H1 (cell line): ENCODE data around the gene GCK. TPM values are rescaled to one million over a fixed set of nuclear protein-coding genes. Genes with fewer than 3 reads are reported as not detected.

Source experiments
- CTCF ChIA-PET: fragments of 300-600 bp; sonication (Branson Sonifier 250); formaldehyde crosslinking; loops from one replicate; lab custom pipeline; 2021; ENCODE audit not compliant: partially characterized antibody; lab: Charles Lee
- POLR2A ChIA-PET: fragments of 300-600 bp; sonication (Branson Sonifier 250); formaldehyde crosslinking; loops from one replicate; lab custom pipeline; 2021; ENCODE audit warnings: inconsistent platforms; ENCODE audit not compliant: partially characterized antibody; lab: Charles Lee
- DNase-seq, 2 experiments: peaks; one replicate each; pipeline versions ENCODE4 v3.0.0 to v3.0.0-alpha.2; 2010 to 2022; ENCODE audit warnings: low spot score in 2 of 2, low read depth in 1 of 2, mixed read lengths in 1 of 2
- FAIRE-seq: peaks from 2 replicates; lab custom pipeline; 2011; peaks lifted over from hg19 to GRCh38; lab: Jason Lieb, UNC
- H2AFZ ChIP-seq: 2 replicates; pipeline ENCODE4 v1.8.1; 2012; ENCODE audit warnings: low read length, inconsistent platforms
- H2AK5ac ChIP-seq: 2 replicates; pipeline ENCODE4 v1.6.1; 2013; ENCODE audit warnings: low read depth, low read length
- H2BK120ac ChIP-seq: replicated peaks from 2 replicates; pipeline ENCODE3; 2013; ENCODE audit warnings: low read depth, low read length, inconsistent platforms
- H2BK12ac ChIP-seq: 2 replicates; pipeline ENCODE4 v1.6.1; 2013; ENCODE audit warnings: low read depth, low read length
- H2BK15ac ChIP-seq: 2 replicates; pipeline ENCODE4 v1.6.1; 2013; ENCODE audit warnings: low read length
- H2BK20ac ChIP-seq: 2 replicates; pipeline ENCODE4 v1.6.1; 2013; ENCODE audit warnings: low read length
- H2BK5ac ChIP-seq: 2 replicates; pipeline ENCODE4 v1.6.1; 2013; ENCODE audit warnings: low read depth, low read length
- H3K14ac ChIP-seq: 2 replicates; pipeline ENCODE4 v1.6.1; 2013; ENCODE audit warnings: inconsistent platforms; ENCODE audit not compliant: insufficient read length
- H3K18ac ChIP-seq: 2 replicates; pipeline ENCODE4 v1.6.1; 2013; ENCODE audit warnings: low read length; ENCODE audit errors: extremely low read depth
- H3K23ac ChIP-seq: 2 replicates; pipeline ENCODE4 v1.6.1; 2013; ENCODE audit warnings: inconsistent platforms; ENCODE audit not compliant: insufficient read length
- H3K23me2 ChIP-seq: 2 replicates; pipeline ENCODE4 v1.6.1; 2013; ENCODE audit warnings: low read depth, low read length
- H3K27ac ChIP-seq: 2 replicates; pipeline ENCODE4 v1.6.1; 2011; ENCODE audit warnings: low read depth, low read length, inconsistent platforms
- H3K27me3 ChIP-seq, 4 experiments: replicated peaks in 1 of 4; 1 replicate in 1 of 4; 2 replicates in 3 of 4; pipeline versions ENCODE4 v1.6.1 to v1.8.1; 2011 to 2013; ENCODE audit warnings: low read length in 3 of 4, mild to moderate bottlenecking in 3 of 4, inconsistent platforms in 2 of 4, mixed read lengths in 2 of 4, moderate library complexity in 1 of 4; ENCODE audit not compliant: control insufficient read depth in 3 of 4, insufficient read depth in 3 of 4; ENCODE audit errors: extremely low read depth in 1 of 4
- H3K36me3 ChIP-seq, 4 experiments: 2 replicates each; pipeline versions ENCODE4 v1.6.1 to v1.8.1; 2011 to 2013; ENCODE audit warnings: mild to moderate bottlenecking in 4 of 4, low read length in 3 of 4, moderate library complexity in 2 of 4, control low read depth in 1 of 4, inconsistent platforms in 1 of 4; ENCODE audit not compliant: insufficient read depth in 4 of 4, control insufficient read depth in 2 of 4
- H3K4ac ChIP-seq: replicated peaks from 2 replicates; pipeline ENCODE3; 2013; ENCODE audit warnings: low read length, low read depth, mixed read lengths, inconsistent platforms; ENCODE audit not compliant: insufficient read length
- H3K4me1 ChIP-seq, 4 experiments: replicated peaks in 1 of 4; 1 replicate in 1 of 4; 2 replicates in 3 of 4; pipeline versions ENCODE4 v1.6.1 to v1.8.1; 2011 to 2013; ENCODE audit warnings: low read length in 3 of 4, inconsistent platforms in 2 of 4, mixed read lengths in 1 of 4; ENCODE audit not compliant: insufficient read depth in 4 of 4, control insufficient read depth in 3 of 4
- H3K4me2 ChIP-seq, 2 experiments: 2 replicates each; pipeline versions ENCODE4 v1.6.1 to v1.8.1; 2011 to 2013; ENCODE audit warnings: low read depth in 2 of 2, low read length in 2 of 2, control low read depth in 1 of 2, inconsistent platforms in 1 of 2, mild to moderate bottlenecking in 1 of 2; ENCODE audit not compliant: insufficient read depth in 1 of 2
- H3K4me3 ChIP-seq, 4 experiments: fragments of 200-600, 300-600 bp in 1 of 4; sonication (generic), shearing (Covaris generic), sonication (Bioruptor Twin) in 1 of 4; 2 replicates each; pipeline versions ENCODE4 v1.5.1 to v1.8.1; 2011 to 2016; ENCODE audit warnings: low read length in 4 of 4, low read depth in 3 of 4, control low read depth in 2 of 4, inconsistent platforms in 2 of 4, mild to moderate bottlenecking in 2 of 4, mixed read lengths in 1 of 4, moderate library complexity in 1 of 4; ENCODE audit not compliant: insufficient read depth in 2 of 4; ENCODE audit errors: extremely low read depth in 1 of 4
- H3K56ac ChIP-seq: replicated peaks from 2 replicates; pipeline ENCODE3; 2013; ENCODE audit warnings: low read depth, mild to moderate bottlenecking, mixed read lengths, low read length, inconsistent platforms; ENCODE audit not compliant: insufficient read length
- H3K79me1 ChIP-seq: 2 replicates; pipeline ENCODE4 v1.6.1; 2013; ENCODE audit warnings: low read depth, low read length, control low read depth
- H3K79me2 ChIP-seq, 2 experiments: 2 replicates each; pipeline versions ENCODE4 v1.6.1 to v1.8.1; 2012 to 2013; ENCODE audit warnings: low read length in 2 of 2, mild to moderate bottlenecking in 2 of 2, inconsistent platforms in 1 of 2; ENCODE audit not compliant: insufficient read depth in 2 of 2, control insufficient read depth in 1 of 2
- H3K9ac ChIP-seq, 4 experiments: replicated peaks in 1 of 4; 1 replicate in 1 of 4; 2 replicates in 3 of 4; pipeline versions ENCODE4 v1.6.1 to v1.8.1; 2011 to 2013; ENCODE audit warnings: low read depth in 3 of 4, low read length in 3 of 4, control low read depth in 2 of 4, mild to moderate bottlenecking in 2 of 4, moderate library complexity in 2 of 4, inconsistent platforms in 1 of 4; ENCODE audit errors: extremely low read depth in 1 of 4
- H3K9me3 ChIP-seq, 2 experiments: 2 replicates each; pipeline versions ENCODE4 v1.6.1 to v1.8.1; 2012 to 2013; ENCODE audit warnings: mild to moderate bottlenecking in 2 of 2, moderate library complexity in 2 of 2, control low read depth in 1 of 2, inconsistent platforms in 1 of 2, low read depth in 1 of 2, low read length in 1 of 2, mixed read lengths in 1 of 2; ENCODE audit not compliant: insufficient read depth in 2 of 2
- H4K20me1 ChIP-seq, 2 experiments: replicated peaks in 1 of 2; 2 replicates each; pipeline versions ENCODE3 to v1.8.1; 2011 to 2013; ENCODE audit warnings: inconsistent platforms in 2 of 2, low read length in 2 of 2, mild to moderate bottlenecking in 1 of 2; ENCODE audit not compliant: insufficient read depth in 2 of 2, control insufficient read depth in 1 of 2
- H4K5ac ChIP-seq: 2 replicates; pipeline ENCODE4 v1.6.1; 2013; ENCODE audit warnings: low read length, low read depth, mixed read lengths, inconsistent platforms; ENCODE audit not compliant: insufficient read length
- H4K8ac ChIP-seq: 2 replicates; pipeline ENCODE4 v1.8.0; 2013; ENCODE audit warnings: mild to moderate bottlenecking, moderate library complexity, low read length, inconsistent platforms; ENCODE audit not compliant: insufficient read depth; ENCODE audit errors: extremely low read depth
- H4K91ac ChIP-seq: replicated peaks from 2 replicates; pipeline ENCODE3; 2013; ENCODE audit warnings: low read length, mixed read lengths, inconsistent platforms; ENCODE audit not compliant: insufficient read length
- WGBS, 2 experiments: shearing (Covaris generic) in 1 of 2; methylation state at CpG; one replicate each; pipeline versions ENCODE4 v1.1.6 to v1.1.7; 2013 to 2015; ENCODE audit warnings: low lambda C conversion rate in 2 of 2, mixed read lengths in 2 of 2, inconsistent platforms in 1 of 2, low coverage in 1 of 2, missing lambda C conversion rate in 1 of 2; ENCODE audit not compliant: insufficient replicate concordance in 2 of 2, insufficient coverage in 1 of 2, insufficient read length in 1 of 2; ENCODE audit errors: extremely low coverage in 1 of 2, missing lambda C conversion rate in 1 of 2; 5-methylcytosine and 5-hydroxymethylcytosine counted together
- polyA plus RNA-seq, 7 experiments: library from polyadenylated mRNA; depleted of rRNA in 3 of 7; stranded (reverse) in 5 of 7; unstranded in 2 of 7; fragments of >200 nt in 5 of 7; fragments of 200-250 nt in 2 of 7; gene quantifications; 1 replicate in 5 of 7; 2 replicates in 1 of 7; 4 replicates in 1 of 7; pipeline versions ENCODE4 v1.2.1 to v1.2.3, GENCODE V29; 2011 to 2013; ENCODE audit warnings: missing spikeins in 2 of 7, mixed read lengths in 2 of 7
- total RNA-seq: library from RNA; stranded (reverse); fragmentation: NEBNext Ultra II Directional; extraction: Animal tissue kit (Norgen Biotek cat#: 25700); gene quantifications from 2 replicates; pipeline ENCODE4 v1.2.1, GENCODE V29; 2021

Gene GCK
- total and polyA plus RNA-seq, 2 of the 8 experiments (the other 6 are each of a cell fraction or from before 2014, with no cell fraction given): 2.4 to 4.9 TPM

- H4K91ac ChIP-seq: no peak overlapping the region
- no peaks in the 10 kb centered on the region; a peak in 1 of 7 replicates for H3K27me3 ChIP-seq
- H3K4me2 ChIP-seq: no peak overlapping the region
- H3K18ac ChIP-seq: no peak overlapping the region
- H3K9ac ChIP-seq: no peak overlapping the region
- no peak overlapping the region for H2AK5ac ChIP-seq
- H3K56ac ChIP-seq: no peak overlapping the region
- H2BK5ac ChIP-seq: no peak overlapping the region
- no peak overlapping the region for H2BK15ac ChIP-seq
- no peak overlapping the region for H4K5ac ChIP-seq
- no peaks in the 10 kb centered on the region for H3K79me1 ChIP-seq
- H3K27ac ChIP-seq: no peak overlapping the region
- no peak overlapping the region for H2BK120ac ChIP-seq
- H3K79me2 ChIP-seq: no peaks in the 10 kb centered on the region
- no peaks in the 10 kb centered on the region for H3K36me3 ChIP-seq
- H3K4me3 ChIP-seq: no peak overlapping the region
- H2BK12ac ChIP-seq: no peak overlapping the region
- H4K8ac ChIP-seq: no peak overlapping the region
- no peaks in the 10 kb centered on the region for H3K23me2 ChIP-seq
- no peak overlapping the region for H2AFZ ChIP-seq
- H4K20me1 ChIP-seq: no peaks in the 10 kb centered on the region
- peaks cover 0 to 2% (median under 1%) of the 10 kb centered on the region in 4 experiments; a peak in 2 of 7 replicates for H3K4me1 ChIP-seq
- WGBS, 2 experiments: 61% methylated on average over 3 of the region's 3 CpGs; no CpG with 5 or more reads in 1 of the 2 experiments
- H3K14ac ChIP-seq: no peak overlapping the region
- DNase-seq: no peak
- H2BK20ac ChIP-seq: no peak overlapping the region
- FAIRE-seq: no peak
- POLR2A ChIA-PET: interaction anchor here (0.8 to 0.9 kb wide), 2 partner anchors 10 to 49 kb away, joined by 3 to 4 read pairs; no protein-coding TSS in a partner anchor
- CTCF ChIA-PET: interaction anchor here (0.6 to 1.6 kb wide), 3 partner anchors 11 to 48 kb away, joined by 3 to 5 read pairs (median 3); no protein-coding TSS in a partner anchor
- H3K4ac ChIP-seq: no peak overlapping the region
- H3K23ac ChIP-seq: no peak overlapping the region
- H3K9me3 ChIP-seq: no peaks in the 10 kb centered on the region
These were observed 15.1 kb downstream of the GCK start for GRCh38 chr7:44173911-44174693.
